Stimulated activated CD4-positive, alpha-beta T cell treated with anti-CD3 and anti-CD28 coated beads, Interleukin-4, amount 100 ng/mL, for 24 hours (primary cell): ENCODE results near the gene BTBD16.

Source experiments
- DNase-seq: peaks from one replicate; pipeline ENCODE4 v3.0.0-alpha.2; 2020

Gene BTBD16

GRCh38 chr10:122248356-122249302 is 22.5 kb upstream of the BTBD16 start:
- DNase-seq, result no peak

GRCh38 chr10:122249303-122249850 is 21.7 kb upstream of the BTBD16 start:
- no peak for DNase-seq

- no peak for DNase-seq
Observed at GRCh38 chr10:122249991-122250750, 20.9 kb upstream of the BTBD16 start.

GRCh38 chr10:122251459-122252255 is 19.4 kb upstream of the BTBD16 start:
- no peak for DNase-seq

GRCh38 chr10:122252805-122253204 is 18.3 kb upstream of the BTBD16 start:
- no peak for DNase-seq

GRCh38 chr10:122253605-122254004 is 17.5 kb upstream of the BTBD16 start:
- DNase-seq, result no peak

GRCh38 chr10:122254831-122255230 is 16.3 kb upstream of the BTBD16 start:
- no peak for DNase-seq

GRCh38 chr10:122255509-122256301 is 15.4 kb upstream of the BTBD16 start:
- DNase-seq, result no peak

- DNase-seq, result no peak
Observed at GRCh38 chr10:122257041-122257440, 14.1 kb upstream of the BTBD16 start.

GRCh38 chr10:122258136-122259074 is 12.7 kb upstream of the BTBD16 start:
- no peak for DNase-seq

- no peak for DNase-seq
Observed at GRCh38 chr10:122259075-122259466, 12.0 kb upstream of the BTBD16 start.

GRCh38 chr10:122261584-122261983 is 9.5 kb upstream of the BTBD16 start:
- DNase-seq, result no peak

GRCh38 chr10:122263971-122264370 is 7.1 kb upstream of the BTBD16 start:
- no peak for DNase-seq

- no peak for DNase-seq
Observed at GRCh38 chr10:122264436-122264835, 6.7 kb upstream of the BTBD16 start.

- DNase-seq, result no peak
Observed at GRCh38 chr10:122264931-122265330, 6.2 kb upstream of the BTBD16 start.

GRCh38 chr10:122265896-122266295 is 5.2 kb upstream of the BTBD16 start:
- no peak for DNase-seq

GRCh38 chr10:122267849-122268737 is 3.0 kb upstream of the BTBD16 start:
- DNase-seq, result peak; percentile 41

- DNase-seq, result no peak
Observed at GRCh38 chr10:122269059-122269687, 1.9 kb upstream of the BTBD16 start.

- DNase-seq, result no peak
Observed at GRCh38 chr10:122273966-122274545, 3.0 kb downstream of the BTBD16 start.
